Middle frontal gyrus (tissue), 1 donor: ENCODE data around the gene MAPK8.
"Not testable (repeated sequence)": the region's sequence is repeated elsewhere in the genome, so short reads cannot be mapped to it uniquely, and the experiment has no call there.

Experiments
- DNase-seq: peaks from one replicate; pipeline ENCODE4 v3.0.0-alpha.2; 2015; ENCODE audit warnings: low spot score; ENCODE audit errors: extremely low spot score

Gene MAPK8

DNA sequence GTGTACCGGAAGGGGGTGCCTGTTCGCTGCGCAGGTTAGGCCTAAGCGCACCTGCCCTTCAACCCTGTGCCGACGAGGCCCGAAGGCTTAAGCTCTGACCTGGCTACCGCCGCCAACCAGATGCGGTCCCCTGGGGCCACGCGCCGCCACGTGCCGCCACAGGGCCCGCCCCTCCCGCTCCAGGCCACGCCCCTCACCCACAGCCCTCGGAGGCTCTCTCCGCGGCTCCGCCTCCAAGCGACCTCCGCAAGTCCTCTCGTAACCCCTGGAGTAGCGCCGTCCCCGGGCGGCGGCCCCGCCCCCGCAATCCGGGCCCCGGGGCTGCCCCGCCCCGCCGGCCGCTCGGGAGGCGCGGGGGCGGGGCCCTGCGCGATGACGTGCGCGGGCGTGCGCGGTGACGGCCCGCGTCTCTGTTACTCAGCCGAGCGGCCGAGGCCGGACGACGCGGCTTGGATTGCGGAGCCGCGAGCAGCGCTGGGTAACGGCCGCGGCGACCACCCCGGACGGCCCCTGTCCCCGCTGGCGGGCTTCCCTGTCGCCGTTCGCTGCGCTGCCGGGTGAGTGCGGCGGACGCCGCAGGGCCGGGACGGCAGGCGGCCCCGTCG is at the start of gene MAPK8:
MAPK8 (plus strand) TSS at position 413 of the 605 bp plus-strand sequence. CDS start 94,984 bp downstream, outside the sequence.
- peak; percentile 79 for DNase-seq

GRCh38 chr10:48257407-48257961 is 49.0 kb upstream of the MAPK8 start:
- no peak for DNase-seq

GRCh38 chr10:48258105-48258504 is 48.4 kb upstream of the MAPK8 start:
- DNase-seq, result no peak

DNA sequence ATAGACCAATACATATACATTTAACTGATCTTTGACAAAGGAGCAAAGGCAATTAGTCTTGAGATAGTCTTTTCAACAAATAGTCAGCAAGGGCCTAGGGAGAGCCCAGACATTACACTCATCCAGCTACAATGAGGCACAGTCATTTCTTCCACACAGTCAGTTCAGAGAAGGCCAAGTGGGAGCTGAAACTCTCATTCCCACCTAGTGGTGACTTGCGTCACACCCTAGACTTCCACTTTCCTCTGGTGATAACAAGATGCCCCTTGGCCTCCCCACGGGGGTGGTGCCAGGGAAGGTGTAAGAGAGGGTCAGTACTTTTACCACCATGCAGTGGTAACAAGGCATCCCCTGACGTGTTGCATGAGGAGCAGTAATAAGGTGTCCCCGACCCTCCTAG is 39.9 kb upstream of the MAPK8 start:
- DNase-seq, result no peak

DNA sequence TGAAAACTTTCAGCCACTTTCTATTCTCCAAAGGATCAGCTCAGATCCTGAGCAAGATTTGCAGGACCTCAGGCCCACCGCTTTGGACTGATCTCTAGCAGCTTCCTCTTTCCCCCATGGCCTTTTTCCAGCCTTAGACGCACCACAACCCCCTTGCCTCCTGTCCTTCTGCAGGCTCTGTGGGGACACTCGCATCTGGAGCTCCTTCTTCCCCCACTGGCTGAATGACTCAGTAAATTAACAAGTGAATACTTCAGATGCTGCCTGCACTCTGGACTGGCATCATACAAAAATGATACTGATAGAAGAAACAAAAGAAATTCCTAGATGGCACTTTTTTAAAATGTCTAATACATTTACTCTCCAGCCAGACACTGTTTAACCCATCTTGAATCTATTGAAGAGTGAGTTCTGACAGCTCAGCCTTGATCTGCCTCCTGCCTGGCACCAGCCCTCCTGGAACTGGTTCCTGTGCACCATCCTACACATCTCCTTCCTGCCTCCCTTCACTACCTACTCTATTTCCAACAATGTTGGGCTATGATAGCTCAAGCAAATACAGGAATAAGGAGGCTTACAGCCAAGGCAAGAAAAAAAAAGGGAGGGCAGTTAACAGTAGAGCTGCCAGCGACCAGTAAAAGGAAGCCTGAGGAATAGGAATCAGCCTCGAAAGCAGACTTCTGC is 35.3 kb upstream of the MAPK8 start:
- DNase-seq, result no peak

DNA sequence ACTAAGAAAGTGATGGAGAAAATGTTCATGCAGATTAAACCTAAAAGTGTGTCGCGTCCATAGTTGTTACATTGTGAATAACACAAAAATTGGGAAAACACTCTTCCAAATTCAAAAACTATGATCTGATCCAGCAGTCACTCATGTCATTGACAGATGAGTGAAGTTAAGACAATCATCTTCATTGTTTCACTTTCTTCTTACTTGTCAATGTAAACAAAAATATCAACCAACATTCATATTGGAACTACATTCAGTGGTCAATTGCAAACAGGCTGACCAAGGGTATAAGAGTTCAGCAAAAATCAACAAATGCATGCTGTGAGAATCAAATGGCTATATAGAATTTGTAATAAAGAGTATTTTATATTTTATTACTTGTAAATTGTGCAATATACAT is 33.8 kb upstream of the MAPK8 start:
- no peak for DNase-seq

DNA sequence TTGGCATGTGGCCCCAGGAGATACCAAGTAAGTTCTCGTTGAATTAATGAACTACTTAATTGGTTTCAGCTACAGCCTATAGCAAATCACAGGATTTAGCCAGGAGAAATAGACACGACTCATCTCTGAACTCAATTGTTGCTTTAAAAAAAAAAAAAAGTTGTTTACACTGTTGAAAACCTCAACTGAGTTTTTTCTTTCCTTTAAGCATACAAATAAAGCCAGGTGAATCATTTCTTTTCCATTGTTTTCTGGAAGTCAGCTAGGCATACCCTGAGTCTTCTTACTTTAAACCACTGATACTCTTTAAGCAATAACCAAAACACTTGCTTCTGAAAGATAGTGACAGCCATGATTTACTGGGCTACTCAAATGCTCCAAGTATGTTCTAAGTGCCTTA is 32.7 kb upstream of the MAPK8 start:
- DNase-seq, result no peak

GRCh38 chr10:48274636-48275035 is 31.8 kb upstream of the MAPK8 start, which contains the start of gene FRMPD2:
FRMPD2 (minus strand) TSS chr10:48274696; CDS start chr10:48274567, 129 bp downstream.
- DNase-seq, result no peak

DNA sequence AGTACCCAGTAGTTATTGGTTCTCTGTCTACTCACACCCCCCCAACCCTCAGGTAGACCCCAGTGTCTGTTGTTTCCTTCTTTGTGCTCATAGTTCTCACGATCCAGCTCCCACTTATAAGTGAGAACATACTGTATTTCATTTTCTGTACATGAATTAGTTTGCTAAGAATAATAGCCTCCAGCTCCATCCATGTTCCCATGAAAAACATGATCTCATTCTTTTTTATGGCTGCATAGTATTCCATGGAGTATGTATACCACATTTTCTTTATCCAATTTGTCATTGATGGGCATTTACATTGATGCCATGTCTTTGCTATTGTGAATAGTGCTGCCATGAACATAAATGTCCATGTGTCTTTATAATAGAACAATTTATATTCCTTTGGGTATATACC is 29.4 kb upstream of the MAPK8 start:
- DNase-seq, result no peak

DNA sequence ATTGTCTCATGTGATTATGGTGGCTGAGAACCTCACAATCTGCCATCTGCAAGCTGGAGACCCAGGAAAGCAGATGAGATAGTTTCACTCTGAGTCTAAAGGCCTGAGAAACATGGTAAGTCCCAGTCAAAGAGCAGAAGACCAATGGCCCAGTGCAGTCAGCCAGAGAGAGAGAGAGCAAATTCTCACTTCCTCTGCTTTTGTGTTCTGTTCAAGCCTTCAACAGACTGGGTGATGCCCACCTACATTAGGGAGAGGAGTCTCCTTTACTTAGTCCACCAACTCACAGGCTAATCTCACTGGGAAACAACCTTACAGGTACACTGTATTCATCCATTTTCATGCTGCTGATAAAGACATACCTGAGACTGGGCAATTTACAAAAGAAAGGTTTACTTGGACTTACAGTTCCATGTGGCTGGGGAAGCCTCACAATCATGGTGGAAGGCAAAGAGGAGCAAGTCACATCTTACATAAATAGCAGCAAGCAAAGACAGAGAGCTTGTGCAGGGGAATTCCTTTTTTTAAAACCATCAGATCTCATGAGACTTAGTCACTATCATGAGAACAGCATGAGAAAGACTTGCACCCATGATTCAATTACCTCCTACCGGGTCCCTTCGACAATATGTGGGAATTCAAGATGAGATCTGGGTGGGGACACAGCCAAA is 27.3 kb upstream of the MAPK8 start:
- no peak for DNase-seq

DNA sequence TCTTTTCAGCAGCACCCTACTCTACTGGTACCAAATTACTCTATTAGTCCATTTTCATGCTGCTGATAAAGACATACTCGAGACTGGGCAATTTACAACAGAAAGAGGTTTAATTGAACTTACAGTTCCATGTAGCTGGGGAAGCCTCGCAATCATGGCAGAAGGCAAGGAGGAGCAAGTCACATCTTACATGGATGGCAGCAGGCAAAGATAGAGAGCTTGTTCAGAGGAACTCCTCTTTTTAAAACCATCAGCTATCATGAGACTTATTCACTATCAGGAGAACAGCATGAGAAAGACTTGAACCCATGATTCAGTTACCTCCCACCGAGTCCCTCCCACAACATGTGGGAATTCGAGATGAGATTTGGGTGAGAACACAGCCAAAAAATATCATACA is 24.8 kb upstream of the MAPK8 start:
- DNase-seq, result not testable (repeated sequence)

DNA sequence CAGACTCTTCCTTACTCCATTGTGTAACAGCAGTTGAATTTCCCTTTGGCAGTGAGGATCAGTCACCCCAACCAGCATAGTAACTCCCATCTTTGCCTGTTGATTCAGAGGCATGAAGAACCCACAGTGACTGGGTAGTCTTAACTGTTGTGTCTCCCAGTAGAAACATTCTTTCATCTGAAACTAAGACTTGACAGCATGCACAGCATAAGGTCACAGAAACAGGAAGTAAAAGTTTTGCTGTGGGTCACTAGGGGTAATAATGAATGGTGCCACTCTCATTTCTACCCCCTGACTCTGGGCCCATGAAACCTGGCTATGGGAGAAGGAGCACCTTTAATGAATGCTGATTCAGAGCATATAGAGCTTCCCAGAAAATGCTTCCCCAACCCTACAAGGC is 23.6 kb upstream of the MAPK8 start:
- no peak for DNase-seq

DNA sequence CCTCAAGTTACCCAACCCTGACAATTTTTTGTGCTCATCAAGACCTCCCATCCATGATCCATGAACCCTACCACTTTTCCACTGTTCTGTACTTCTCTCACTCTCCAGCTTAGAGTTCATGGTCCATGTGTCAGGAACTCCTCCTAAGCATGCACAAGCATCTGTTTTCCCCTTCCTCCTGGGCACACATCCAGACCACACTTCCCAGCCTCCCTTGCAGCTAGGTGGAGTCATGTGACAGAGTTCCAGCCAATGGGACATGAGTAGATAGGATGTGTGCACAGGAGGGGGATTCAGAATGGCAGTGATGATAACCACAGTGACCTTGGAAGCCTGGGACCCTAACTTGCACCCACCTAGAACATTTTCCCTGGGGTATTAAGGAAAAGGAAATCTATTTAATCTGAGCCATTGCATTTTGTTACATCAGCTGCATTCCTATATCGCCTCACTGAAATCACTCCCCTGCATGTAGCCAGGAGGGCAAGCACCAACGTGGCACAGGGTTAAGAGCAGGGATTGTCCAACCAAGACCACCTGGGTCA is 22.4 kb upstream of the MAPK8 start:
- DNase-seq, result no peak

DNA sequence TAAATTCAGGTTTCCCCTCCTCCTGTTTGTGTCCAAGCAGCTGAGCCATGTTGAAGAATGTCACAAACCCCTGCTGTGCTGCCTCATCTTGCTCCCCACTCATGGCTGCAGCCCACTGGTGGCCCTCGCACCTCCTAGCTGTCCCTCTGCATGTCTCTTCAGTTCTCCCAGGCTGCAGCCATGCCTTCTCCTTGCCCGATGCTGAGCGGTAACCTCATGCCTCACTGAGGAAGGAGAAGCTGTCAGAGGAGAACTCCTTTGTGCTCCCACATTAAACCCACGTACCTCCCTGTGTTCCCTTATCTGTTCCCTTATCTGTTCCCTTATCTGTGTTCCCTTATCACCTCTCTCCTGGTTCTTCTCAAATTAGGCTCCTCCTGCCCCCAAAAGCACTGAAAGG is 21.7 kb upstream of the MAPK8 start:
- no peak for DNase-seq

DNA sequence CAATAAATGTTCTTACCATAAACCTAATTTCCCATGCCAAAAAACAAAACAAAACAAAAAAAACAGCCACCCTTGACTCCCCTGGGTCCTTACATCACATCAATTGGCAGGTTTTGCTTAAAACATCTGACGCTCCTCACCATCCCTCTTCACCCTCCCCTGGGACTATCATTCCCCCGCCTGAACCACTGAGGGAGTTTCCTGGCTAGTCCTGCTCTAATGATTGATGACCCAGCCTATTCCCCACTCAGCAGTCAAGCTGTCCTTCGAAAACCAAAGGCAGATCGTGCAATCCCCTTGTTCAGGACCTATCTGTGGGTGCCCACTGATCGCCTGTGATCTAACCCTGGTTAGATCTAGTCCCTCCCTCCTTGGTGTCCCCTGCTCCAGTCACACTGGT is 20.8 kb upstream of the MAPK8 start:
- DNase-seq, result no peak

- DNase-seq, result no peak
Observed at GRCh38 chr10:48286356-48286755, 20.1 kb upstream of the MAPK8 start.

DNA sequence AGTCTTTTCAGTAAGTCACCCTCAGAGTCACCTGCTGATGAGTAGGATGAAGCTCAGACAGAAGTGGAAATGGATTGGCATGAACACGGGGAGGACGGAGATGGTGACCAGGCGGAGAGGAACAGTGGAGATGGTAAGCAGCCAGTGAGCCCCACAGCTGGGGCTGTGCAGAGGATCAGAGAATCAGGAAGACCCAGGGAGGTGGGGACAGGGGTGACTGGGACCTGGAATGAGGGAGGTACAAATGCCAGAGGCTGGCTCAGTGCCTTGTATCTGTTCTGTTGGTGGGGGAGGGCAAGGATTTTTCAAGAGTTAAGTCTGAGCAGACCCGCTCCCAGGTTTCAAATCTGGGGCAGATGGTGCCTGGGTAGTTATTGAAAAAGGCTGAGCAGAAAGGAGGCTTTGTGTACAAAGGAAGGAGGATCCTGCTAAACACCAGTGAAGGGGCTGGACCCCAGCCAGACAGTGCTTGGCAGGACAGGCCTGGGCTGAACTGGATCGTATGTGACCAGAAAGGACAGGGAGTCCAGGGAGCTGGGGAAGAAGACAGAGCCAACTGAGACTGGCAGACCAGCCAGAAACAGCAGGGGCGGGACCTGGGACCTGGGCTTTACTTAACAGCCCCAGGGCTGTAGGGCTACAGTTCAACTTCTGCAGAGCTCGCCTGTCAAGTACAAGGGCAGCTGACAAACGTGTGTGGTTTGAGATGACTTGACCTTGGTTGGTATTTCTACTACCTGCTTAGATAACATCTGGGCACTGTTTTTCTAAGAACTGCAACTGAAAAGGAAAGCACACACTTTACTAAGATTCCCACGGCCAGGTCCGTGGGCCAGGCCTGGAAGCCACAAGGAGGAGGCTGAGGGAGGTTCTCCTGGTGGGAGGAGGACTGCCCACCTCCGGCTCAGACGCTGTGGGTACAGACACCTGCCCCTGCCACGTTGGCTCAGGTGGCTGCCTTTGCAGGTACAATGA is 18.8 kb upstream of the MAPK8 start:
- peak; percentile 43 for DNase-seq

- no peak for DNase-seq
Observed at GRCh38 chr10:48288661-48289060, 17.8 kb upstream of the MAPK8 start.

DNA sequence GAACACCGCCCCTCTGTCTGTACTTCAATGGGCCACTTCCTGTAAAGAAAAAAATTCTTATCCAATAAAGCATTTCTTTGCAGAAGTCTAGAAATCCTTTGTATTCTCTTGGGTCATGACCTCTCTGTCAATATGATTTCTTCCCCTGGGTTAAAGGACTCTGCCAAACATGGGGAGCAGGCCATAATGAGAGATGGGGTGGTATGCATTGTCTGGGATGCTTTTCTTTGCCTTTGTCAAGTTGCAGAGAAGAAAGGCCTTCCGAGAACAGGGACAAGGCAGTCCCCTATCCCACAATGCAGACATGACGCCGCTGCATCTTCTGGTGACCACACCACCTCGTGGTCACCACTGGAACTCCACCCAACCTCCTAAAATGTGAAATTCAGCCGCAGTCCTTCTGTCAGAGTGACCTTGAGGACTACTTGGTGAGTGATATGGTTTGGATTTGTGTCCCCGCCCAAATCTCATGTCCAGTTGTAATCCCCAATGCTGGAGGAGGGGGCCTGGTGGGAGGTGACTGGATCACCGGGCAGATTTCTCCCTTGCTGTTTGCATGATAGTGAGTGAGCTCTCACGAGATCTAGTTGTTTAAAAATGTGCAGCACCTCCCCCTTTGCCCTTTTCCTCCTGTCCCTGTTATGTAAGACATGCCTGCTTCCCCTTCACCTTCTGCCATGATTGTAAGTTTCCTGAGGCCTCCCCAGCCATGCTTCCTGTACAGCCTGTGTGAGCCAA is 16.8 kb upstream of the MAPK8 start:
- no peak for DNase-seq

DNA sequence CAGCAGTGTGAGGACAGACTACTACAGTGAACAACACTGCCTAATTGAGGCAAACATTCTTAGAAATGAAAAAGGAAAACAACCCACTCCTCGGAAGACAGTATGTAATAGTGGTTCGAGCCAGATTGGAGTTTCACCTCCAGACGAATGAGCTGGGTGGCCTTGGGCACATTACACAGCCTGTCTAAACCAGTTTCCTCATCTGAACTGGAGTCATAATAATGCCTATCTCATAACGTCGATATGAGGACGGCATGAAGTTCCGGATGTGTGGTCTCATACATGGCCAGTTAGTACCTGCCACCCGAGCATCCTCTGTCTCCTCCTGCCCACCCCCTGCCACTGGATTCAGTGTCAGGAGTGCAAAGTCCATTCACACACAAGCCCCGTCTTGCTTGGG is 16.2 kb upstream of the MAPK8 start:
- no peak for DNase-seq
